HUDEP-2 (cell line): ENCODE results near the gene PAX6.
A peak's percentile ranks its signal among the peaks of the same experiment; 100 is the strongest.

Source experiments
- DNase-seq, 76 experiments: peaks; one replicate each; lab custom pipeline; 2025; ENCODE audit not compliant: unreplicated experiment in 76 of 76; lab: John Stamatoyannopoulos, UW

Gene PAX6

GRCh38 chr11:31810779-31811647, at the start of gene PAX6:
PAX6 (minus strand) TSS chr11:31811322; CDS start chr11:31806411, 4,911 bp downstream.
- DNase-seq = peak in 4 of 76 experiments; percentile 10 to 27 (median 20)

DNA sequence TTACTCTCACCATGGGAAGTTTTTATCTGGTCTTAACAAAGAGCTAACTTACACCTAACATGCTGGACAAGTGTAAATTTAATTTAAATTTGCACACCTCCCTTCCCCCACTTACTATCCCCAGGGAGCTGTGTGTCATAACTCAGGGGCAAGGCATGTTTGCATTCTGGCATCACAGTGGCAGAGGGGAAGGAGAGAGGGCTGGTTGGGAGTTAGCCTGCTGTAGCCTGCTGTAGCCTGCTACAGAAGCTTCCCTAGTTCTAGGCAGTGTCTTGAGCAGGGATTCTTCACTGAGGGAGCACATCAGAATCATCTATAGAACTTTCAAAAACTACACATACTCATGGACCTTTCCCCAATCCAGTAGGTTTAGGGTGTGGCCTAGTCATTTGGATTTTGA, 49.3 kb upstream of the PAX6 start:
- DNase-seq = no peak

DNA sequence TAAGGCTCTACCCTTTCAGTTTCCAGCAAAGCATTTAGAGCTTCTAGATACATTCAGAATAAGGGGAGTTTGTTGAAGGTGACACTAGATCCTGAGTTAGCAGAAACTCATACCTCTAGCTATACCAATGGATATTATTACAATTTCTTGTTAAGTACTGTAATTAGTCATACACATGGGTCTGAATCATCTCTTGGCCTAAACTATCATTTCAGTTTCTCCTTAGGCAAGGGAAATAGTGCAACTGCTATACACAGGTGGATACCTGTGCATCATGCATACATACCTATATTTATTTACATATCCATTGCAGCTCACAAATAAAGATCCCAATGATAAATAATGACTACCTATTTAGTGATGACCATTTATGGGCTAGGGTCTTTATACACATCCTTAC, 45.1 kb upstream of the PAX6 start:
- no peak for DNase-seq

GRCh38 chr11:31855466-31855865, 44.3 kb upstream of the PAX6 start:
- no peak for DNase-seq

GRCh38 chr11:31850365-31850764, 39.2 kb upstream of the PAX6 start:
- no peak for DNase-seq

GRCh38 chr11:31847761-31848160, 36.6 kb upstream of the PAX6 start:
- no peak for DNase-seq

- DNase-seq = no peak
These were observed 34.2 kb upstream of the PAX6 start for GRCh38 chr11:31845331-31845730.

- no peak for DNase-seq
These were observed 33.2 kb upstream of the PAX6 start for GRCh38 chr11:31844351-31844750.

- no peak for DNase-seq
These were observed 30.3 kb upstream of the PAX6 start for GRCh38 chr11:31841435-31841834.

DNA sequence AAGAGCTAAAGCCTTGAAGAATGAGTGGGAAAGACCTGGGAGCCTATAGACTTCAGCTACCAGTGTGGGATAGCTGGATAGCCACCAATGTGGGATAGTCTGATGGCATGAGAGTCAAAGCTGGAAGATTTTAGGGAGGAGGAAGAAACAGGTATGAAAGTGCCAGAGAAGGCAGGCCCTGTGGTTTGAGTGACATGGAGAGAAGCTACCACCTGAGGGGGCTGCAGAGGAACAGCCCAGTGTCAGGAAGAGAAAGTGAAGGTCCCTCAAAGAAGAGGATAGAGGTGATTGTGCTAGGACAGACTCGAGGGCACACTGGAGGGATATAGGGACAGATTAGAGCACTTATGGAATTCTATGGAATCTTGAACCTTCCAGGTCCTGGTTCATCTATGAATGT, 23.1 kb upstream of the PAX6 start:
- no peak for DNase-seq

- no peak for DNase-seq
These were observed 19.3 kb upstream of the PAX6 start for GRCh38 chr11:31830406-31830805.

DNA sequence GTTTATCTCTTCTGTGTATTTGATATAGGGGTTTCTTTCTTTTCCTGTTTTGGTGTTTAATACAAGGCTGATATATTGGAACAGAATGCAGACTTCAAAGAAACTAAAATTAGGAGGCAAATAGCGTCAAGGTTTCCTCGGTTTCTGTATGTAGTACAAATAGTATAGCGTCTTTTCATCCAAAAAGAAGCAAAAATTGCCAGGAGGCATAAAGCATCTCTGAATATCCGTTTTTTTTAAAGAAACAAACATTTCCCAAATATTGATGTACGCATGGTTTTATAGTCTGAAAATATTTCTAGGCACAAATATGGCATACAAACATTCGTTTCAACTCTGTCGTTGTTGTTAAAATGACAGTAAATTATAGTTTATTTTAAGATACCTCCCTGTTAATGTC, 17.1 kb upstream of the PAX6 start:
- no peak for DNase-seq

DNA sequence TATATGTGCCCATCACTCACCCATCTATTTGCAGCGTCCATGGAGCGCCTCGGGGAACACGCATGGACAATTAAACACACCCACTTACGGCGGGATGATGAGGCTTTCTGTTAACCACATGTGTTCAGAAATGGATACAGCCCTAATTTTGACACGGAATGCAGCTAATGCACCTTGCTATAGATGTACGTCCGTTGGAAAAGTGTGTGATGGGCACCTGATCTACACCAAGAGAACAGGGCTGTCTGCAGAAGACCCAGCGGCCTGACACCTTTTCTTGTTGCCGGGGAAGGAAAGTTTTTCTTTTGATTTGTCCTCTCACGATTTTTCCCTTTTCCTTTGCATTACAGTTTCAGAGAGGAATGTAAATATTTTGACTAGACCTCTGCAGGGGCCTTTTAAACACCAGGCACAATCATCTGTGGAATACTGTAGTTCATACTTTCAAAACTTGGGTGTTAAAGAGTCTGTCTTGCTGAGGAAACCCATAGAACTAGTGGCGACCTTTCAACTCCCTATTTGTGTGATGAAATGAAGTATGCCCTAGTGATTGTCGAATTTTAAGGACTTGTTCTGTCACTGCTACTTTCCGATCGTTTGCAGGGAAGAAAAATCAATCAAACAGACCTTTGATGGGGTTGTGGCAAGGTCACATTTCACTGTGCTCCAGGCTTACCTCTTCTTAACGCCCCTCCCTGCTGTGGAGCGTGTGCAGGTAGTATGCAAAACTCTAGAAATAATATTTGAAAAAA, 16.5 kb upstream of the PAX6 start:
- no peak for DNase-seq

- DNase-seq = no peak
These were observed 15.7 kb upstream of the PAX6 start for GRCh38 chr11:31826536-31827438.

DNA sequence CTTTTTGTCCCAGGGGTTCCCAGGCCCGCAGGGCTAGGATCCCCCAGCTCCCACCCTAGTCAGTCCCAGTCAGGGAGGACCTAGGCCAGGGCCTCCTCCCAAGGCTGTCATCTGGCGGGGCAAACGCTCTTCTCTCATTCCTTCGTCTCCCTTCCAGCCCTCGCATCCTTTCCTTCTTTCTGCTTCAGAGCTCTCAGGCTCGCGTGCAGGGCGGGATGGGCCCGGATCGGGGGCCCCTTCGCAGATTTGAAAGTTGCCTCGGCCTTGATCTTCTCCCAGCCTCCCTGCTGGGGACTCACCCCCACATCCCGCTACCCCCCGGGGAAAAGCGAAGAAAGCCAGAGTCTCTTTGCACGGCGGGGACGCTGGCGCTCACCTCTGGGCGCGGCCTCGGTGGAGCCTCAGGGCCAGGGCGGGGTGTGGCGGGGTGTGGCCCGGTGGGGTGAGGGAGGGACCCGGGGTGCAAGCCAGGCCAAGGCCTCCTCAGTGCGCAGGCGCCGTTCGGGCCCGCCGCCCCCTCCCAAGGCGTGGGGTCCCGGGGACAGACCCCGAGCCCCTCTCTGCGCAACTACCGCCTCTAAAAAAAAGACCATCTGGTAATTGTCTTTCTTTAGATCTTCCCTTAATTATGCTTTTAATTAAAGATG, 14.8 kb upstream of the PAX6 start:
- DNase-seq = no peak

DNA sequence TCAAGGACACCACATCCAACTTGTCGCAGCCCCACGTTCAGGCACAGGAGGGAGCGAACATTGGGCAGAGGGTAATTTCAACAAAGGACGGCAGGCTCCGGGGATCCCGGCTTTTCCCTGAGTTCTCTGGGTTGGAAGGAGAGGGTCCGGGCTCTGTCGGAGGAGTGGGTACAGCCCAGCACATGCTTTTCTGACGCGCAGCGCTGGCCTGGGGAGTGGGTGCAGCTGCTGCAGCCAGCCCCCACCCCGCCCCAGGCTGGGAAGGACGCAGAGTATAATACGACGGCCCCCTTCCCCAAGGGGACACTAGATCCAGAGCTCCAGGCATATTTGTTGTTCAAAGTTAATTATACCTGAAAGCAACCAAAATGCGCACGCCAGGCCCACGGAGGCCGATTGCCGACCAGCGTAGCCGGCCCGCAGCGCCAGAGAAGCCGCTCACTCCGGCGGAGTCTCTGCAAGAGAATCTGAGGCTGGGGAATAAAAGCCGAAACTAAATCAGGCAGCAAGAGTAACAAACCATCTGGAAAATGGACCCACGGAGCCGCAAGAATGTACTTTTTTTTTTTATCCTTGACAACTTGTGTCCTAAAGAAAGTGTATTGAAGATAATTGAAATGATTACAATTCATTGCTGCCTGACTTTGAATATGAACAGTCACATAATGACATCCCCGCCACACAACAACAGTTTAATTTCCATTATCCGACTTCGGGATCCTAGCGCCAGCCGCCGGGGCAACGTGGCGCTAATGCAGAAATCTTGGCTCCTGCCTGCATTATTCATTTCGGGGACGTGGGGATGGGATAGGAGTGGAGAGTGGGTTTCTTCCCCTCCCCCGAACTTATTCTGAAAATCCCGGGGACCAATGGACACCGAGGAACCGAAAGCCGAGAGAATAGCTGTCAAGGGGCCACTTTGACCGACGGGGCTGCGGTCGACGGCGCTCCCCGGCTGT, 14.0 kb upstream of the PAX6 start:
- DNase-seq = no peak

DNA sequence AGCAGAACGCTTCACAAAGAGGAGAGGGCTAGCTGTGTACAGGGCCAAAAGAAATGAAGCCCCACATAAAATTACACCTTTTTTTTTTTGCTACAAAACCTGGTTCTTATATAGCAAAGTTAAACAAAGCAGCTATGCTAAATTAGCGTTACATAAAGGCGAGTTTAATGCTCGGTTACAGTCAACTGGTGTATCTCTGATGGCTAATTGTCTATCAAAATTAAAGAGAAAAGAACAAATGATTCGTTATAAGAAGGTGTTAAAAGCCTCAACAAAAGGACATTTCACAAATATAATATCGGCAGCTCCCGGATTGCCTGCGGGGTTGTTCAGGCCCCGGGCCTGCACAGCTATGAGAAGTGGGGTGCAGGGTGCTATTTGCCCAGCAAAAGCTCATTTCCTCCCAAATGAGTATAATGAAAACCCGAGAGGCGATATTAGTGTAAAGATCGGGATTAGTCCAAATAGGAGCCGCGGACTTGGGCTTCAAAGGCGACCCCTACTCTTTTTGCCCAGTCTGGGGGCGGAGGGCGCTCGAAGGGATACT, 13.3 kb upstream of the PAX6 start:
- DNase-seq = no peak

GRCh38 chr11:31823644-31824331, 12.7 kb upstream of the PAX6 start:
- DNase-seq = no peak
